B cell (primary cell): ENCODE measurements around the gene TUBA4A. TPM values are rescaled to one million over a fixed set of nuclear protein-coding genes. Genes with fewer than 3 reads are reported as not detected.
A peak's percentile ranks its signal among the peaks of the same experiment; 100 is the strongest.

Experiments
- ATAC-seq: fragments of 200-7000 bp; cut with Tn5 transposase; one replicate; pipeline ENCODE4 v1.10.0; 2021; ENCODE audit warnings: low read depth, mild to moderate bottlenecking, moderate number of reproducible peaks, moderate library complexity
- CTCF ChIA-PET: fragments of 350-600 bp; sonication (Branson Sonifier 250); formaldehyde crosslinking; loops from one replicate; lab custom pipeline; 2021; ENCODE audit warnings: antibody characterized with exemption, inconsistent platforms; lab: Charles Lee
- POLR2A ChIA-PET: fragments of 350-600 bp; sonication (Branson Sonifier 250); formaldehyde crosslinking; loops from one replicate; lab custom pipeline; 2021; ENCODE audit warnings: antibody characterized with exemption; lab: Charles Lee
- DNase-seq: peaks from one replicate; pipeline ENCODE4 v3.0.0; 2013
- H2AFZ ChIP-seq: 2 replicates; pipeline ENCODE4 v1.6.1; 2012; ENCODE audit warnings: mild to moderate bottlenecking, low read depth, low read length; ENCODE audit not compliant: insufficient read depth, poor library complexity, severe bottlenecking
- H3K27ac ChIP-seq, 2 donors: 1 replicate in 1 of 2; 2 replicates in 1 of 2; pipeline ENCODE4 v1.5.1; 2012 to 2013; ENCODE audit warnings: low read length in 2 of 2, mild to moderate bottlenecking in 2 of 2, moderate library complexity in 1 of 2
- H3K27me3 ChIP-seq, 4 experiments: fragments of 200-600 bp in 1 of 4; sonication (generic) in 1 of 4; replicated peaks in 1 of 4; 1 replicate in 2 of 4; 2 replicates in 2 of 4; pipeline versions ENCODE4 v1.6.1 to v1.7.0; 2013 to 2016; ENCODE audit warnings: low read length in 3 of 4, mild to moderate bottlenecking in 2 of 4, mixed read lengths in 1 of 4, moderate library complexity in 1 of 4; ENCODE audit not compliant: insufficient read depth in 4 of 4, control insufficient read depth in 3 of 4; ENCODE audit errors: control extremely low read depth in 1 of 4
- H3K36me3 ChIP-seq, 2 experiments: replicated peaks in 1 of 2; 1 replicate in 1 of 2; 2 replicates in 1 of 2; pipeline versions ENCODE4 v1.6.1 to v1.7.1; 2013; ENCODE audit warnings: low read length in 1 of 2; ENCODE audit not compliant: insufficient read depth in 2 of 2, control insufficient read depth in 1 of 2; ENCODE audit errors: control extremely low read depth in 1 of 2, extremely low read depth in 1 of 2
- H3K4me1 ChIP-seq, 2 donors: fragments of 200-600 bp in 1 of 2; sonication (generic) in 1 of 2; 1 replicate in 1 of 2; 2 replicates in 1 of 2; pipeline versions ENCODE4 v1.5.1 to v1.6.1; 2013 to 2017; ENCODE audit warnings: low read length in 2 of 2; ENCODE audit not compliant: control insufficient read depth in 2 of 2, insufficient read depth in 2 of 2
- H3K4me2 ChIP-seq: replicated peaks from 2 replicates; pipeline ENCODE3; 2012; ENCODE audit warnings: mild to moderate bottlenecking, low read depth, low read length; ENCODE audit not compliant: poor library complexity, severe bottlenecking
- H3K4me3 ChIP-seq, 5 experiments: fragments of 200-600 bp in 1 of 5; sonication (generic) in 1 of 5; 1 replicate in 3 of 5; 2 replicates in 2 of 5; pipeline versions ENCODE4 v1.5.1 to v1.7.0; 2011 to 2016; ENCODE audit warnings: low read length in 4 of 5, mild to moderate bottlenecking in 4 of 5, low read depth in 2 of 5, control low read depth in 1 of 5, moderate library complexity in 1 of 5; ENCODE audit not compliant: insufficient read depth in 1 of 5; ENCODE audit errors: control extremely low read depth in 1 of 5, extremely low read depth in 1 of 5
- H3K79me2 ChIP-seq: fragments of 200-600 bp; sonication (generic); one replicate; pipeline ENCODE4 v1.6.0; 2016; ENCODE audit warnings: low read length; ENCODE audit not compliant: control insufficient read depth, insufficient read depth
- H3K9ac ChIP-seq: fragments of 200-600 bp; sonication (generic); 2 replicates; pipeline ENCODE4 v1.6.1; 2017; ENCODE audit warnings: mild to moderate bottlenecking, low read length, moderate library complexity
- H3K9me3 ChIP-seq, 3 donors: one replicate each; pipeline versions ENCODE4 v1.6.1 to v1.7.1; 2013; ENCODE audit warnings: low read length in 2 of 3; ENCODE audit not compliant: control insufficient read depth in 2 of 3, insufficient read depth in 1 of 3; ENCODE audit errors: control extremely low read depth in 1 of 3
- H4K20me1 ChIP-seq: 2 replicates; pipeline ENCODE4 v1.6.0; 2012; ENCODE audit warnings: mild to moderate bottlenecking, low read length; ENCODE audit not compliant: insufficient read depth, control insufficient read depth, poor library complexity, severe bottlenecking
- H3K27ac Mint-ChIP-seq: one replicate; pipeline ENCODE4 v1.8.0; 2021; ENCODE audit warnings: mixed read lengths
- H3K27me3 Mint-ChIP-seq: one replicate; pipeline ENCODE4 v1.8.0; 2021; ENCODE audit warnings: mixed read lengths
- H3K4me1 Mint-ChIP-seq: one replicate; pipeline ENCODE4 v1.8.0; 2021; ENCODE audit warnings: mixed read lengths
- H3K4me3 Mint-ChIP-seq: one replicate; pipeline ENCODE4 v1.8.0; 2021; ENCODE audit warnings: mixed read lengths
- H3K9me3 Mint-ChIP-seq: one replicate; pipeline ENCODE4 v1.8.0; 2022; ENCODE audit warnings: mixed read lengths; ENCODE audit not compliant: insufficient read depth
- EZH2 ChIP-seq: IDR thresholded peaks from 2 replicates; pipeline ENCODE4 v1.6.1; 2012; ENCODE audit warnings: borderline replicate concordance, low read depth, mild to moderate bottlenecking, moderate library complexity, low read length; ENCODE audit not compliant: insufficient read depth, poor library complexity, severe bottlenecking
- WGBS: methylation state at CpG from one replicate; pipeline ENCODE4 v1.1.5; 2013; ENCODE audit warnings: missing lambda C conversion rate; ENCODE audit not compliant: insufficient coverage; 5-methylcytosine and 5-hydroxymethylcytosine counted together
- intact Hi-C: fragments of 100-400 bp; cut with micrococcal nuclease; formaldehyde crosslinking; loops from one replicate; pipeline ENCODE4 v1.10.0; 2022
- polyA plus RNA-seq: library from polyadenylated mRNA; depleted of rRNA; stranded (reverse); fragments of >200 nt; gene quantifications from 2 replicates; pipeline ENCODE4 v1.2.3, GENCODE V29; 2012
- total RNA-seq, 2 donors: library from RNA; stranded (reverse); fragments of 120-200 nt in 1 of 2; gene quantifications; 1 replicate in 1 of 2; 2 replicates in 1 of 2; pipeline versions ENCODE4 v1.2.3 to v1.2.4, GENCODE V29; 2013 to 2022
- TF ChIP-seq, protein P1 (sequence below): fragments of 200-600 bp; IDR thresholded peaks from one replicate; pipeline ENCODE4 v1.8.0; 2022; ENCODE audit warnings: antibody characterized with exemption, mild to moderate bottlenecking

Gene TUBA4A
- total and polyA plus RNA-seq, 2 donors (not counting 1 experiment from before 2014, with no cell fraction given) = 196 to 338 TPM

DNA sequence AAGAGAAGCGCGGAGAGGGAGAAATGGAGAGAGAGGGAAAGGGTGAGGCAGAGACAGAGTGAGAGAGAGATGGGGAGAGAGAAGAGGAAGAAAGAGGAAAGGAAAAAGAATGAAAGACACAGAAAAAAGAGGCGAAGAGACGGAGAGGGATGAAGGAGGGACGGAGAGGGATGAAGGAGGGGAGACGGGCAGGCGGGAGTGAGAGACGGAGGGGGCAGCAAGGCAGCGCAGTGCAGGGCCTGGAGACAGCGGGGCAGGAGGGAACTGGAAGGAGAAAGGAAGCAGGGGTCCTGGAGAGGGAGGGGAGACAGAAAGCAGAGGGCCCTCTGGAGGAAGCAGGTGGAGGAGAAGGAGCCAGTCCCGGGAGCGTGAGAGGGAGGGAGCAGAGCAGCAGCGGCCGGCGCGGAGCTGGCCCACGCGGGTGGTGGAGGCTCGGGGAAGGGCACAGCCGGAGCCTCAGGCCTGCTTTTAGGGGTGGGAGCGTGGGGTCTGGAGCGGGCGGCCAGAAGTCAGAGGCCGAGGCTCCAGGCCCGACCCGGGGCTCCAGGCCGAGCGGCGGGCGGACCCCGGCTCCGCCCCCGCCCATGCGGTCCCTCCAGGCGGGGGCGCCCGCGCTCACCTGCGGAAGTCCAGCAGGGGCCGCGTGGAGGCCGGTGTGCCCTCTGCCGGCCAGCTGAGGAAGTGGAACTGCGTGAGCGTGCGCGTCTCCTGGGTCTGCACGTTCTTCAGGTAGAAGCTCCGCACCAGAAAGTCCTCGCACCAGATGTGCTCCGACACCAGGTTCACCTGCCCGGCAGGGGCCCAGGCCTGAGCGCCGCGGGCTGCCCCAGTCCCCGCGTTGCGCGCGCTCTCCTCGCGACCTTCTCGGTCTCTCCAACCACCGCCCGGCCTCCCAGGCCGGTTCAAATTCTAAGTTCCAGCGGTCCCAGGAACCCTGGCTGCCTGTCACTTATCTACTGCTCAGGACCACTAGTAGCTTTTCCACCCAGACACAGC lies 40.9 kb upstream of the TUBA4A start:
- peak overlapping the region; percentile 74 for H3K27ac Mint-ChIP-seq
- peaks cover 16% of the 10 kb centered on the region for H3K4me1 Mint-ChIP-seq
- peak overlapping the region in 4 of 5 experiments; percentile 48 to 67 (median 60) for H3K4me3 ChIP-seq
- no peaks in the 10 kb centered on the region for H3K9me3 Mint-ChIP-seq
- no peak for TF ChIP-seq EZH2
- TF ChIP-seq, protein P1, sequence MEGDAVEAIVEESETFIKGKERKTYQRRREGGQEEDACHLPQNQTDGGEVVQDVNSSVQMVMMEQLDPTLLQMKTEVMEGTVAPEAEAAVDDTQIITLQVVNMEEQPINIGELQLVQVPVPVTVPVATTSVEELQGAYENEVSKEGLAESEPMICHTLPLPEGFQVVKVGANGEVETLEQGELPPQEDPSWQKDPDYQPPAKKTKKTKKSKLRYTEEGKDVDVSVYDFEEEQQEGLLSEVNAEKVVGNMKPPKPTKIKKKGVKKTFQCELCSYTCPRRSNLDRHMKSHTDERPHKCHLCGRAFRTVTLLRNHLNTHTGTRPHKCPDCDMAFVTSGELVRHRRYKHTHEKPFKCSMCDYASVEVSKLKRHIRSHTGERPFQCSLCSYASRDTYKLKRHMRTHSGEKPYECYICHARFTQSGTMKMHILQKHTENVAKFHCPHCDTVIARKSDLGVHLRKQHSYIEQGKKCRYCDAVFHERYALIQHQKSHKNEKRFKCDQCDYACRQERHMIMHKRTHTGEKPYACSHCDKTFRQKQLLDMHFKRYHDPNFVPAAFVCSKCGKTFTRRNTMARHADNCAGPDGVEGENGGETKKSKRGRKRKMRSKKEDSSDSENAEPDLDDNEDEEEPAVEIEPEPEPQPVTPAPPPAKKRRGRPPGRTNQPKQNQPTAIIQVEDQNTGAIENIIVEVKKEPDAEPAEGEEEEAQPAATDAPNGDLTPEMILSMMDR = peak; percentile 99
- H3K27me3 Mint-ChIP-seq = no peaks in the 10 kb centered on the region
- H3K36me3 ChIP-seq = no peaks in the 10 kb centered on the region
- H3K27me3 ChIP-seq = peaks cover 0 to 7% (median 1%) of the 10 kb centered on the region in 4 experiments
- H3K9me3 ChIP-seq = no peaks in the 10 kb centered on the region
- ATAC-seq (peak; percentile 97), DNase-seq (peak; percentile 95)
- ChIA-PET CTCF (interaction anchor here (0.7 to 10.3 kb wide), 37 partner anchors 10 to 635 kb away, joined by 3 to 239 read pairs (median 6); partner anchors contain the start of genes ABCB6, ANKZF1, ATG9A and BCS1L), POLR2A (interaction anchor here (0.6 to 3.7 kb wide), 15 partner anchors 10 to 136 kb away, joined by 3 to 42 read pairs (median 5); partner anchors contain the start of genes ANKZF1, ATG9A, CNPPD1 and DNAJB2)
- peak overlapping the region; percentile 100 for H2AFZ ChIP-seq
- H3K9ac ChIP-seq = peak overlapping the region; percentile 67
- 4% methylated on average over 67 of the region's 67 CpGs for WGBS
- H3K4me1 ChIP-seq = peaks cover 14 to 19% of the 10 kb centered on the region in 2 donors
- H4K20me1 ChIP-seq = no peaks in the 10 kb centered on the region
- H3K79me2 ChIP-seq = no peaks in the 10 kb centered on the region
- H3K4me2 ChIP-seq = peak overlapping the region; percentile 93
- peak overlapping the region; percentile 62 to 74 for H3K27ac ChIP-seq
- H3K4me3 Mint-ChIP-seq = peak overlapping the region; percentile 80
- intact Hi-C loops = loop anchor here (1.0 to 5.0 kb wide), 5 partner anchors 15 to 93 kb away; partner anchors contain the start of genes ABCB6, ANKZF1, ATG9A and DNAJB2
